Ovary (tissue), 3 donors: ENCODE data around the gene ANKRD6.

Experiments used
- EP300 ChIP-seq: sonication (generic); formaldehyde crosslinking; IDR thresholded peaks from one replicate; pipeline ENCODE4 v1.6.1; 2017; ENCODE audit warnings: antibody characterized with exemption
- TF ChIP-seq, protein P1 (sequence below), 3 donors: fragments of 450-650 bp in 2 of 3; fragments of 200-600 bp in 1 of 3; IDR thresholded peaks; one replicate each; pipeline versions ENCODE4 v1.5.1 to v1.8.0; 2016 to 2022; ENCODE audit warnings: antibody characterized with exemption in 3 of 3, mild to moderate bottlenecking in 1 of 3
- donor health status: DM: no; HTN: no; CAD: no.

DNA sequence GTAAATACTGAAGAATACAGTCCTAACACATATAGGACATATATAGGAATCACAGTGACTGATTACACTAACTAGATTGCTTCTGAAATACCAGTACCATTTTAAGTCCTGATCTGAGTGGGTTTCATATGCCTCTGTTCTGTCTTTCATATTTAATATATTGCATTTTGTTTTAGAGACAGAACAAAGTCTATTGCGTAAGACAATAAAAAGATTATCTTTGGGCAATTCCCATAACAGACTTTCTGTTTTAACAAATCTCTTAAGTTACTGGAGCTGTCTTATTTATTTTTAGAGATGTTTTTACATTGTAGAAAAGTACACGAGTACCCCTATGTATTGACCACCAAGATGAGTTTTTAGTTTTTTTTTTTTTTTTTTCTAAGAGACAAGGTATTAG, 29.6 kb downstream of the ANKRD6 start:
- TF ChIP-seq, protein P1, sequence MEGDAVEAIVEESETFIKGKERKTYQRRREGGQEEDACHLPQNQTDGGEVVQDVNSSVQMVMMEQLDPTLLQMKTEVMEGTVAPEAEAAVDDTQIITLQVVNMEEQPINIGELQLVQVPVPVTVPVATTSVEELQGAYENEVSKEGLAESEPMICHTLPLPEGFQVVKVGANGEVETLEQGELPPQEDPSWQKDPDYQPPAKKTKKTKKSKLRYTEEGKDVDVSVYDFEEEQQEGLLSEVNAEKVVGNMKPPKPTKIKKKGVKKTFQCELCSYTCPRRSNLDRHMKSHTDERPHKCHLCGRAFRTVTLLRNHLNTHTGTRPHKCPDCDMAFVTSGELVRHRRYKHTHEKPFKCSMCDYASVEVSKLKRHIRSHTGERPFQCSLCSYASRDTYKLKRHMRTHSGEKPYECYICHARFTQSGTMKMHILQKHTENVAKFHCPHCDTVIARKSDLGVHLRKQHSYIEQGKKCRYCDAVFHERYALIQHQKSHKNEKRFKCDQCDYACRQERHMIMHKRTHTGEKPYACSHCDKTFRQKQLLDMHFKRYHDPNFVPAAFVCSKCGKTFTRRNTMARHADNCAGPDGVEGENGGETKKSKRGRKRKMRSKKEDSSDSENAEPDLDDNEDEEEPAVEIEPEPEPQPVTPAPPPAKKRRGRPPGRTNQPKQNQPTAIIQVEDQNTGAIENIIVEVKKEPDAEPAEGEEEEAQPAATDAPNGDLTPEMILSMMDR (IDR thresholded peaks at IDR 0.05) = no peak
- no peak for TF ChIP-seq EP300
